Sigmoid colon (tissue), 7 donors: ENCODE data around the gene FCER2. TPM values are rescaled to one million over a fixed set of nuclear protein-coding genes. Genes with fewer than 3 reads are reported as not detected.

Experiments used
- DNase-seq: peaks from one replicate; pipeline ENCODE4 v3.0.0-alpha.2; 2019
- H3K27ac ChIP-seq, 4 donors: fragments of 200-600 bp; sonication (generic); one replicate each; pipeline ENCODE4 v1.5.1; 2016 to 2019; ENCODE audit warnings: mild to moderate bottlenecking in 1 of 4
- H3K27me3 ChIP-seq, 3 donors: fragments of 200-600 bp; sonication (generic); one replicate each; pipeline ENCODE4 v1.5.1; 2019; ENCODE audit warnings: mild to moderate bottlenecking in 1 of 3
- H3K36me3 ChIP-seq, 4 donors: fragments of 200-600 bp; sonication (generic); one replicate each; pipeline ENCODE4 v1.5.1; 2016 to 2019
- H3K4me1 ChIP-seq, 4 donors: fragments of 200-600 bp; sonication (generic); one replicate each; pipeline ENCODE4 v1.5.1; 2017 to 2019
- H3K4me3 ChIP-seq, 4 donors: fragments of 200-600 bp; sonication (generic); one replicate each; pipeline ENCODE4 v1.5.1; 2017 to 2019; ENCODE audit warnings: mild to moderate bottlenecking in 2 of 4, moderate library complexity in 1 of 4
- H3K9me3 ChIP-seq, 4 donors: fragments of 200-600 bp in 3 of 4; sonication (generic) in 3 of 4; one replicate each; pipeline versions ENCODE4 v1.5.1 to v1.6.1; 2013 to 2019
- EP300 ChIP-seq, 4 donors: sonication (generic); formaldehyde crosslinking; IDR thresholded peaks; one replicate each; pipeline ENCODE4 v1.6.1; 2017; ENCODE audit warnings: antibody characterized with exemption in 4 of 4
- POLR2A ChIP-seq, 2 donors: fragments of 450-650 bp; IDR thresholded peaks; one replicate each; pipeline ENCODE4 v1.6.1; 2016; ENCODE audit warnings: antibody characterized with exemption in 2 of 2, mild to moderate bottlenecking in 2 of 2, moderate library complexity in 2 of 2
- POLR2AphosphoS5 ChIP-seq, 4 donors: sonication (generic); formaldehyde crosslinking; IDR thresholded peaks; one replicate each; pipeline ENCODE4 v1.6.1; 2017; ENCODE audit warnings: antibody characterized with exemption in 4 of 4
- WGBS, 2 donors: extraction: QIAGEN DNeasy Blood & Tissue Kit; methylation state at CpG; one replicate each; pipeline ENCODE4 v1.1.7; 2013; 5-methylcytosine and 5-hydroxymethylcytosine counted together
- intact Hi-C: fragments of 100-400 bp; cut with DNase I; formaldehyde crosslinking; loops from one replicate; pipeline ENCODE4 v1.15.1; 2023
- polyA plus RNA-seq, 3 donors: library from polyadenylated mRNA; stranded (reverse); fragments of 200-250 nt; gene quantifications; one replicate each; pipeline ENCODE4 v1.2.3, GENCODE V29; 2013
- total RNA-seq, 4 donors: library from RNA; depleted of rRNA; stranded (reverse); fragments of >200 nt; gene quantifications; one replicate each; pipeline ENCODE4 v1.1.0, GENCODE V29; 2016
- TF ChIP-seq, protein P1 (sequence below), 4 experiments: fragments of 450-650 bp in 3 of 4; fragments of 200-600 bp in 1 of 4; IDR thresholded peaks; one replicate each; pipeline ENCODE4 v1.5.1; 2016 to 2019; ENCODE audit warnings: antibody characterized with exemption in 4 of 4, mild to moderate bottlenecking in 3 of 4, moderate library complexity in 2 of 4
- donor health status: healthy with polysubstance abuse.
- donor health status: Bipolar disorder and iron deficiency.
- donor health status: healthy.

Gene FCER2
- total and polyA plus RNA-seq, 7 donors: 0.27 to 14.7 (median 0.61) TPM; not detected in 1

DNA sequence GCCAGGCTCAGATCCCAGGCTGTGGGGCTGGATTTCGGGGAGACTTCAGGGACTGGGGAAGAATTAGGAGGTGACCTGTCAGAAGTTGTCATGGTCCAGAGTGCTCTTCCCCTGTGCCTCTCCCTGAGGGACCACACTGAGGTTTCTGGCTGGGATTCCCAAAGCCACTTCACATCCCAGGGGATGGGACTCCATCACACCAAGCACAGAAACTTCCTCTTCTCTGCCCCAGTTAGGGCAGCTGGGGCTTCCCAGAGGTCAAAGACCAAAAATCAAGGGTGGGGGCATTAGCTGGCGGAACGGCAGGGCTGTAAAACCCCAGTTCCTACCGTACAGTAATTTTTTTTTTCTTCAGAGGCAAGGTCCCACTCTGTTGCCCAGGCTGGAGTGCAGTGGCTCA, 7.4 kb downstream of the FCER2 start:
- H3K27me3 ChIP-seq: peaks cover 5 to 52% (median 26%) of the 10 kb centered on the region in 3 donors
- TF ChIP-seq POLR2A (IDR thresholded peaks at IDR 0.05): no peak
- TF ChIP-seq, protein P1, sequence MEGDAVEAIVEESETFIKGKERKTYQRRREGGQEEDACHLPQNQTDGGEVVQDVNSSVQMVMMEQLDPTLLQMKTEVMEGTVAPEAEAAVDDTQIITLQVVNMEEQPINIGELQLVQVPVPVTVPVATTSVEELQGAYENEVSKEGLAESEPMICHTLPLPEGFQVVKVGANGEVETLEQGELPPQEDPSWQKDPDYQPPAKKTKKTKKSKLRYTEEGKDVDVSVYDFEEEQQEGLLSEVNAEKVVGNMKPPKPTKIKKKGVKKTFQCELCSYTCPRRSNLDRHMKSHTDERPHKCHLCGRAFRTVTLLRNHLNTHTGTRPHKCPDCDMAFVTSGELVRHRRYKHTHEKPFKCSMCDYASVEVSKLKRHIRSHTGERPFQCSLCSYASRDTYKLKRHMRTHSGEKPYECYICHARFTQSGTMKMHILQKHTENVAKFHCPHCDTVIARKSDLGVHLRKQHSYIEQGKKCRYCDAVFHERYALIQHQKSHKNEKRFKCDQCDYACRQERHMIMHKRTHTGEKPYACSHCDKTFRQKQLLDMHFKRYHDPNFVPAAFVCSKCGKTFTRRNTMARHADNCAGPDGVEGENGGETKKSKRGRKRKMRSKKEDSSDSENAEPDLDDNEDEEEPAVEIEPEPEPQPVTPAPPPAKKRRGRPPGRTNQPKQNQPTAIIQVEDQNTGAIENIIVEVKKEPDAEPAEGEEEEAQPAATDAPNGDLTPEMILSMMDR (IDR thresholded peaks at IDR 0.05): no peak
- DNase-seq: no peak
- no peaks in the 10 kb centered on the region for H3K9me3 ChIP-seq
- intact Hi-C loops: no loop called here
- no peaks in the 10 kb centered on the region for H3K4me1 ChIP-seq
- no peak overlapping the region for H3K4me3 ChIP-seq
- H3K36me3 ChIP-seq: no peaks in the 10 kb centered on the region
- WGBS, 2 donors: 25 to 41% methylated on average over 4 of the region's 4 CpGs
- H3K27ac ChIP-seq: no peak overlapping the region

- intact Hi-C loops: no loop called here
- H3K4me1 ChIP-seq: no peaks in the 10 kb centered on the region
- H3K27me3 ChIP-seq: peaks cover 0 to 40% (median 7%) of the 10 kb centered on the region in 3 donors
- TF ChIP-seq POLR2AphosphoS5 (IDR thresholded peaks at IDR 0.05) (no peak), EP300 (IDR thresholded peaks at IDR 0.05) (no peak), POLR2A (IDR thresholded peaks at IDR 0.05) (no peak)
- TF ChIP-seq, protein P1 (IDR thresholded peaks at IDR 0.05): no peak
- 69 to 71% methylated on average over 13 of the region's 13 CpGs for WGBS, 2 donors
- H3K4me3 ChIP-seq: no peak overlapping the region
- H3K9me3 ChIP-seq: no peaks in the 10 kb centered on the region
- no peaks in the 10 kb centered on the region for H3K36me3 ChIP-seq
- no peak overlapping the region for H3K27ac ChIP-seq
- DNase-seq: no peak
Measured at GRCh38 chr19:7692417-7693088, 9.4 kb downstream of the FCER2 start.

DNA sequence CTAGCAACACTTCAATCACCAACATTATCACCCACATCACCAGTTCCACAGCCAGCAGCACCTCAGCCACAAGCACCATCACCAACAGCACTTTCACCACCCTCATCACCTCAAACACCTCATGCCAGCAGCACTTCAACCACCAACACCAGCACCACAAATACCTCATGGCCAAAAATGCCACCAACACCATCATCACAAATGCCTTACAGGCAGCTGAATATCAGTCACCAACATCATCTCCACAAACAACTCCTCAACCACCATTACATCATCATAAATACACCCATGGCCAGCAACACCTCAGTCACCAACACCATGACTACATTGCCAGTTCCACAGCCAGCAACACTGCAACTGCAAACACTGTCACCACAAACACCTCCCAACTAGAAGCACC, 10.4 kb downstream of the FCER2 start:
- Histone ChIP-seq H3K27me3 (peaks cover 0 to 29% (median 0%) of the 10 kb centered on the region in 3 donors), H3K36me3 (no peaks in the 10 kb centered on the region), H3K4me1 (no peaks in the 10 kb centered on the region), H3K27ac (no peak overlapping the region), H3K4me3 (no peak overlapping the region), H3K9me3 (no peaks in the 10 kb centered on the region)
- no peak for DNase-seq
- intact Hi-C loops: no loop called here
- TF ChIP-seq, protein P1 (IDR thresholded peaks at IDR 0.05): no peak
- no peak for TF ChIP-seq EP300 (IDR thresholded peaks at IDR 0.05)

DNA sequence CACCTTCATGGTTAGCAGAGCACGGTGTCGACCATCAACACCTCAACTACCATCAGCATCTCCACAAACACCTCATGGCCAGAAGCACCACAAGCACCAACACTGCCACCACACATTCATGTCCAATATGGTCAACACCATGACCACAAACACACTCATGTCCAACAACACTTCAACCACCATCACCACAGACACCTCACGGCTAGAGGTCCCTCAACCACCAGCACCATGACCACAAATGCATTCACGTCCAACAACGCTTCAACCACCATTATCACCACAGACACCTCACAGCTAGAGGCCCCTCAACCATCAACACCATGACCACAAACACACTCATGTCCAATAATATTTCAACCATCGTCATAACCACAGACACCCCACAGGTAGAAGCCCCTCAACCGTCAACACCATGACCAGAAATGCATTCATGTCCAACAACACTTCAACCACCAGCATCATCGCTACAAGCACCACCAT, 11.1 kb downstream of the FCER2 start:
- Histone ChIP-seq H3K9me3 (no peaks in the 10 kb centered on the region), H3K4me3 (no peak overlapping the region), H3K4me1 (no peaks in the 10 kb centered on the region), H3K36me3 (no peaks in the 10 kb centered on the region), H3K27me3 (peaks cover 0 to 29% (median 0%) of the 10 kb centered on the region in 3 donors), H3K27ac (no peak overlapping the region)
- no peak for DNase-seq
- intact Hi-C loops: no loop called here
- TF ChIP-seq POLR2AphosphoS5 (IDR thresholded peaks at IDR 0.05): no peak
- TF ChIP-seq EP300 (IDR thresholded peaks at IDR 0.05): no peak
- TF ChIP-seq POLR2A (IDR thresholded peaks at IDR 0.05): no peak
- TF ChIP-seq, protein P1 (IDR thresholded peaks at IDR 0.05): no peak
- 78 to 80% methylated on average over 8 of the region's 8 CpGs for WGBS, 2 donors

DNA sequence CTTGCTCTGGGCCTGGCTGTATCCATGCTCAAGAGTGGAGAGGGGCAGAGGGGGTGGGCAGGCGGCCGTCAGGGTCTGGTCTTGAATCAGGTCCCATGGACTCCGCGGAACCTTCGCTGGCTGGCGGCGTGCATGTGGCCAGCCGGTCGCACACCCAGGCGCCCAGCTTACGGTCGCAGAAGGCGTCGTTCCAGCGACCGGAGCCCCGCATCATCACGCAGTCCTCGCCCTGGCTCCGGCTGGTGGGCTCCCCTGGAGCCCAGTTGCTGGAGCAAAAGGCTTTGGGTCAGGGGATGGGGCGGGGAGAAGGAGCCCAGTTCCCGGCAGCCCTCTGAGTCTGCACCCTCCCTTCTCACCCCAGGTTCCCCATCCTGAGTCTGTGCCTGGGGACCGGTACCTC, 12.8 kb downstream of the FCER2 start:
- intact Hi-C loops: no loop called here
- H3K9me3 ChIP-seq: no peaks in the 10 kb centered on the region

More for the DNA sequence above, 12.8 kb downstream of the FCER2 start:
- WGBS, 2 donors: 36 to 47% methylated on average over 23 of the region's 23 CpGs
- DNase-seq: no peak
- H3K36me3 ChIP-seq: peaks cover 0 to 5% (median under 1%) of the 10 kb centered on the region in 4 donors
- no peak overlapping the region for H3K27ac ChIP-seq
- H3K27me3 ChIP-seq: peaks cover 0 to 25% (median 0%) of the 10 kb centered on the region in 3 donors
- TF ChIP-seq POLR2A (IDR thresholded peaks at IDR 0.05) (no peak), EP300 (IDR thresholded peaks at IDR 0.05) (no peak), POLR2AphosphoS5 (IDR thresholded peaks at IDR 0.05) (no peak)
- TF ChIP-seq, protein P1 (IDR thresholded peaks at IDR 0.05): no peak
- no peaks in the 10 kb centered on the region for H3K4me1 ChIP-seq
- no peak overlapping the region for H3K4me3 ChIP-seq
